ENCODE results near the gene TLL2.
A peak's percentile ranks its signal among the peaks of the same experiment; 100 is the strongest.
"Not testable (repeated sequence)": the region's sequence is repeated elsewhere in the genome, so short reads cannot be mapped to it uniquely, and the experiment has no call there.

The TLL2 gene

DNA sequence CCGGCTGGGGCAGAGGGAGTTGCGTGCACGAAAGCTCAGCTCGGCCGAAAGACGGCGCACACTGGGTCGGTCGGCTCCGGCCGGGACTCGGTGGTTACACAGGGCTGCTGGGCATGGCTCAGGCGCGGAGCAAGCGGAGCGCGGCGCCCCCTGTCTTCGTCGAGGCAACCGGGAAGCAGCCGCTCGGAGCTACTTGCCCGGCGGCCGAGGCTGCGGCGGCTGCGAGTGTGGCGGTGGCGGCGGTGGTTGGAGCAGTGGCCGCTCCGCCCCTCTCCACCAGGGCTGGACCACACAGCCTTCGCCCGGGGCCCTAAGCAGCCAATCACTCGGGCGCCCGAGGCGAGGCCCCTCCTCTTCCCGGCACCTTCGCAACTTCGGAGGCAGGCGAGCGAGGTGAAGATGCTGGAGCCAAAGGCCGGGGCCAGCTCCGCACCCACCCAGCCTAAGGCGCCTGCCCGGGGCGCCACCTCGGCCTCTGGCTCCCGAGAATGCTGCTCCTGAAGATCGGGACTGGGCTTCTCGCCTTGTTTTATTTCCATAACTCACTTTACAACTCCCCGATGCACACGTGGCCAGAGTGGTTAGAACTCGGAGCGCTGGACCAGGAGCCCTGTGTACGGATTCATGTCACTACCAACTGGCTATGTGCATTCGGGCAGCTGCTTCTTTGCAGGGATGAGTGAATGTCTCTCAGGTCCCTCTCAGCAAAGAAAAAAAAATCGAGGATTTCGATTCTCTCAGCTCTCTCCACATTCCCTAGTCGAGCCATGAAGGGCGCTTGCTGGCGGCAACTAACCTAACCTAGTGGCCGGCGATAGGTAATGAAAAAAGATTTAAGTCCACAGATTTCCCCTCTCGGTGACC, at the start of gene TLL2:
TLL2 (minus strand) TSS at position 229 of the 864 bp plus-strand sequence. CDS start 241 bp downstream, outside the sequence.
- H3K4me3 ChIP-seq (ENCODE audit: low read depth, low read length) = peak within 1 kb of the TSS; percentile 39

DNA sequence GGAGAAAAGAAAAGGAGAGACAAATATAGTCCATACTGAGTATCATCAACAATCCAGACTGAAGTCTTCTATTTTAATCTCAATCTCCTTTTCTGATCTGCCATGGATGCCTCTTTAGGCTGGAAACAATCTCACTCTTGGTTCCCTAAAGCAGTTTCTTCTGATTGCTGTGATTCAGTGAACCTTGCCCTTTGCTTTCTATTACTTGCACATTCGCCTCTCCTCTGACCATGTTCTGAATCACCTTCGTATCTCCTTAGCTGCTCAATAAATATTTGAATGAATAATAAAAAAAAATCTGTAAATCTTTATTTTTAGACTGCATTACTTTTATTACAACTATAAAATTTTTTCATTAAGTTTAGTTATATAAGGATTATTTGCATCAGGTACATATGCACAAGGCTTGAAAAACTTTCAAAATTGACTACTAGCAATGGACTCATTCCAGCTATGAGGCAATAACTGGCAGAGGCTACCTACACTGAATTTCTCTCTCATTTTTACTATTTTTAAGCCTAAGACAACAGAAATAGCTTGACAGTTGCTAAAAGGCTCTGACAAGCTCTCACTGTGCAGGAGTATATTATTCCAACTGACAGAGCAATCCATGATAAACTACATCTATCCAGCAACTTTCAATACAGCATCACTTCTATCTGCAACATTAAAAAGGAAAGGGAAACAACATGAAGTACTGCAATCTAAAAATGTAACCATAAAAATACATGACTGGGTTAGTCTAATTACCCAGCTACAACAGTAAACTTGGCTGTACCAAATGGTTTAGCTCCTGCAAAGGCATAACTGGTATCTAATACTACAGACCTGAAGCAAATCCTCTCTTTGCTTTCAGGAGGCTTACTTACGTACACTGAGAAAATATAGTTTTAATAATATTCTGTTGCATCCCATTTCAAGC, 47.5 kb upstream of the TLL2 start:
- H3K4me3 ChIP-seq (ENCODE audit: low read depth, low read length) = no peak overlapping the region

DNA sequence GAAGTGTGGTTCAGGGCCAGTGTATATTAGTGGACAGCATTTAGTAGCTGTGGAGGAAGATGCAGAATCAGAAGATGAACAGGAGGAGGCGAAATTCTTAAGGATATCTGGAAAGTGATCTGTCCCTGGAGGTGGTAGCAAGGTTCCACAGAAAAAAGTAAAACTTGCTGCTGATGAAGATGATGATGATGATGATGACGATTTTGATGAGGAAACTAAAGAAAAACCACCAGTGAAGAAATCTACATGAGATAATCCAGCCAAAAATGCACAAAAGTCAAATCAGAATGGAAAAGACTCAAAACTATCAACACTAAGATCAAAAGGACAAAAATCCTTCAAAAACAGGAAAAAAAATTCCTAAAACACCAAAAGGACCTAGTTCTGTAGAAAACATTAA, 46.8 kb upstream of the TLL2 start:
- no peak overlapping the region for H3K4me3 ChIP-seq (ENCODE audit: low read depth, low read length)

DNA sequence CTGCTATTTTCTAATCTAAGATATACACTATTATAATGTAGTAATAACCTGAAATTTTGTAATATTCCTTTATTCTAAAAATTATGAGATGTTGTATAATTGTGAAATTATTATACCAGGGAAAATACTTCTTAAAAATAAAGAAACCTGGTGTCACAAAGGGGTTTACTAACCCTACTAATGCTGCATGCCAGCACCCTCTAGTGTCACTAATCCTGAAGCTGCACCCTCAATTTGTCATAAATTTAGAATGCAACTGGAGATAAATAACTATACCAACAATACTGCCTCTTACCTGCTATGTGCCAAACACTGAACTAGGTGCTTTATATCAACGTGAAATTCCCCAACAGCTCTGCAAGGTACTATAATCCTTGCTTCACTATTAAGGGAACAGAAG, 42.3 kb upstream of the TLL2 start:
- H3K4me3 ChIP-seq (ENCODE audit: low read depth, low read length) = no peak overlapping the region

DNA sequence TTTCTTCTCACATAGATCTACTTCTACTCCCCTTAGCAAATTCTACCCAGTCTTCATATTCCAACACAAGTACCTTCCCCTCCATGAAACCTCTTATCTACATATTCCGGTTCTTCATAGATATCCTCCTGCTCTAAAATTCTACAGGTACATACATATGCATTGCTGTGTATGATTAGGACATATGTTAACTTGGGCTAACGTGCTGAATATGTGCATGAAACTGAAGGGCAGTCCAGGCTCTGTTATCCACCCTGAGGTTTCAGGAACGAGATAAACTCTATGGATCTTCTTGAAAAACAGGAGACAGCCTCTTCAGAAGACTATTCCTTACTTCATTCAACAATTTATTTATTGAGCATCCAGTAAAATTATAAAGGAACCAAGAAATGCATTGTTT, 41.6 kb upstream of the TLL2 start:
- H3K4me3 ChIP-seq (ENCODE audit: low read depth, low read length) = no peak overlapping the region

DNA sequence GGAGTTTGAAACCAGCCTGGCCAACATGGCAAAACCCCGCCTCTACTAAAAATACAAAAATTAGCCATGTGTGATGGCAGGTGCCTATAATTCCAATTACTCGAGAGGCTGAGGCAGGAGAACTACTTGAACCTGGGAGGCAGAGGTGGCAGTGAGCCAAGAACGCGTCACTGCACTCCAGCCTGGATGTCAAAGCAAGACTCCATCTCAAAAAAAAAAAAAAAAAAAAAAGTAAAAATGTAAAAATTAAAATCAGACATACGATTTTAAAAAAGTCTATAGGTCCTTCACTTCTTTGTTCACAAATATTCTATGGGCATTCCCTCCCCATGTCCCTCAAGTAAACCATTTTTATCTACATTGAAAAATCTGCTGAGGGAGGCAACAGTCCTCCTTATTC, 34.9 kb upstream of the TLL2 start:
- no peak overlapping the region for H3K4me3 ChIP-seq (ENCODE audit: low read depth, low read length)

DNA sequence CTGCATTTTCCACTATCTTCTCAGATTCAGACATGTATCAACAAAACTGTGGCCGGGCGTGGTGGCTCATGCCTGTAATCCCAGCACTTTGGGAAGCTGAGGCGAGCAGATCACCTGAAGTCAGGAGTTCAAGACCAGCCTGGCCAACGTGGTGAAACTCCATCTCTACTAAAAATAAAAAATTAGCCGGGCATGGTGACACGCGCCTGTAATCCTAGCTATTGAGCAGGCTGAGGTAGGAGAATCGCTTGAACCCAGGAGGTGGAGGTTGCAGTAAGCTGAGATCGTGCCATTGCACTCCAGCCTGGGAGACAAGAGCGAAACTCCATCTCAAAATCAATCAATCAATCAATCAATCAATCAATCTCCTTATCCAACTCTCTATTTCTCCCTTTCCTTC, 31.8 kb upstream of the TLL2 start:
- not testable (repeated sequence) for H3K4me3 ChIP-seq (ENCODE audit: low read depth, low read length)

DNA sequence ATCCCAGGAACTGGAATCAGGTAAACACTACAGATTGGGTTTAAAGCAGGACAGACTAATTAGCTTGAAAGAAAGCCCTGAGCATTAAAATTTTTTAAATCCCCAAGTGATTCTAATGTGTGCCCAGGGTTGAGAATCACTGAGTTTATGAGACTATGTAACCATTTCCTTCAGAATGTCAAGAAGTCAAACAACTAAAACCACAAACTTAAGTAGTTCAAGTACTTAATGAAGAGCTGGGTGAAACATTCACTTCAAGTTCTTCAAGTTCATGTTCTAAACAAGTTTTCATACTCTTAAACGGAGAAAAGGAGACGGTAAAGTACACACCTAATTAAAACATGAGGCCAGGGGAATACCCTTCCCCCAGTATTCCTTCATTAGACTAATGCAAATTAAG, 28.2 kb upstream of the TLL2 start:
- H3K4me3 ChIP-seq (ENCODE audit: low read depth, low read length) = no peak overlapping the region

DNA sequence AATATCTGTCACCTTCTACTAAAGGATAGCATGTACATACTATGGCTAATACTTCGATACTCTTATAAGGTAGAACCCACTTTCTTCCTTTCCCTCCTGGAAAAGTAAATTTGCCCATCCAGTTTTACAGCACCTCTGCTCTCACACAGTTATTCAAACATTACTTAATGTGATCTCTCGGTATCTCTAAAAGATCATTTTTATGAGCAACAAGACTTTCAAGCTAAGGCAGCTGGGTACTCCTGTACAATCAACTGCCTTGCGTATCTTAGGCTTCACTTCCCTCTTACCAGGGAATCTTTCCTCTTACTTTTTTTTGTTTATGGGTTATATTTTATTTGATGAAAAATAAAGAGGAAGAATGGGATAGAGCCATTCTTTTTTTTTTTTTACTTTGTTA, 26.5 kb upstream of the TLL2 start:
- no peak overlapping the region for H3K4me3 ChIP-seq (ENCODE audit: low read depth, low read length)

DNA sequence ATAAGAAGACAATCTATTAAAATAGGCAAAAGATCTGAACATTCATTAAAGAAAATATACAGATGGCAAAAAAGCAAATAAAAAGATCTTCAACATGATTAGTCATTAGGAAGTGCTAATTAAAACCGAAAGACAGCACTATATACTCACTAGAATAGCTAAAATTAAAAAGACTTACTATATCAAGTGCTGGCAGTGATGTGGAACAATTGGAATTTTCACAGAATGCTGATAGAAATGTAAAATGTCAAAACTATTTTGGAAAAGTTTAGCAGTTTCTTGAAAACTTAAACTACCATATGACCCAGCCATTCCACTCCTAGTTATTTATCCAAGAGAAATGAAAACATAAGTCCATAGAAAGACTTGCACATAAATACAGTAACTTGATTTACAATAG, 25.0 kb upstream of the TLL2 start:
- H3K4me3 ChIP-seq (ENCODE audit: low read depth, low read length) = no peak overlapping the region

DNA sequence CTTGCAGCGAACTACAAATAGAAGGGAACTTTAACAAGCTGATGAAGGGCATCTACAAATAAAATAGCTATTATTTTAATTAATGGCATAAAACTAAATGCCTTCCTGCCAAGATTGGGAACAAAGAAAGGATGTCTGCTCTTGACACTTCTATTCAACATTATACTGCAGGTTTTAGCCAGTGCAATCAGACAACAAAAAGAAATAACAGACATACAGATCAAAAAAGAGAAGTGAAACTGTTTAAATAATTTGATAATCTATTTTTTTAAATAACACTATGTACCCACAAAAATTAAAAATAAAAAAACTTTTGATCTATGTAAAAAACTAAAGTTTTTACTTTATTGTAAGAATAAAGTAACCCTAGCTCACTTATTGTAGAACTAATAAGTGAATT, 22.4 kb upstream of the TLL2 start:
- no peak overlapping the region for H3K4me3 ChIP-seq (ENCODE audit: low read depth, low read length)

DNA sequence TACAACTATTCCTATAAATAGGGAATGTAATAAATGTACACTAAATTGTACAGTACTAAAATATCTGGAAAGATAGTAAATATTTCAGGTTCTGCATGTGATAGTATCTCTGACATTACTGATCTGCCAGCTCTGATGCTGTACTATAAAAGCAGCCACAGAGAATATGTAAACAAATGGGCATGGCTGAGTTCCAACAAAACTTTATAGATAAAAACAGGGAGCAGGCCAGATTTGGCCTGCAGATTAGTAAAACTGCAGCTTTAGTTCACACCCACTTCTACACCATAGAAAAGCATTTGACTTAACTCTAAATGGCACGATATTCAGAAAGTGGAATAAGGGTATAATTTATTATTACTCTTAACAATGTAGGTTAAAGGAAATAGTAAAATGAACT, 18.8 kb upstream of the TLL2 start:
- no peak overlapping the region for H3K4me3 ChIP-seq (ENCODE audit: low read depth, low read length)

DNA sequence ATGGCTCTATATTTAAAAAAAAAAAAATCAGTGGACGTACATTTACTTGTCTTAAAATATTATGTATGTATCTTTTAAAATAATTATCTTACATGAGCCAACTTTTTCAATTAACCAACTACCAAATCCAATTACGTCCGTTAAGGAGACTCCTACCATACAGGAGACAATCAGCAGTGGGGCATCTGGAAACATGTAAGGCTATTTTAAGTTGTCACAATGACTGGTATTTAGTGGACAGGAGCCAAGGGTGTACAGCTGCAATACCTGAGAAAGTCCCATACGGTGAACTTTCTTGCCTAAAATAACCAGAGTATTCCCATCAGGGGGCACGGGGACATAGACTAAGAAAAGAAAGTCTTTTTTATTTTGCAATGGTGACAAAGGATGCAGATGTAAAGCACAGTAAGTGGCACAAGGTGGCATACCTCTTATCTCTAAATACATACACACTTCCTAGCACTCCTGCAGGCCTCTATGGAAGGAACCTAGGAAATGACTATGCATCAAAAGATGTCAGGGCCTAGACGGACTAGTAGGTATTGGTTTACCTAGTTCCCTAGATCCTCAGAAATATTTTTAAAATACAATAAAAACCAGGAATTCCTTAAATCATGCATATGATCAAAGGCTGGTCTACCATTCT, 16.0 kb upstream of the TLL2 start:
- H3K4me3 ChIP-seq (ENCODE audit: low read depth, low read length) = no peak overlapping the region

DNA sequence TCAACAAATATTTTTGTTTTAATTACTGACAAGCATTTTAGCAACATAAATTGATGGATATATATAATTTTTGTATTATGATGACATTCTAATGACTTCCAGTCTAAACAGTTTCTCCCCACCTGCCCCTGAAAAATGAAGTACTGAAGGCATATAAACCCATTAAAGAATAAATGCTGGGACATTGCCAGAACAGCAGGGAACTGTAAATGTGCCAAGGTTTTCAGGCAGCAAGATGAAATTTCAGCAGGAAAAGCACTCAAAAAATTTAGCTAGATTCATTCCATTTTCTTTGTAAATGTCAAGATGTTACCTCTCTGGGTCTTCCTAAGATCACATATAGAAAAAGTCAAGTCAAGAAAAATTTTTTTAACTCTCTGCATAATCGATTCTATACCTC, 11.0 kb upstream of the TLL2 start:
- no peak overlapping the region for H3K4me3 ChIP-seq (ENCODE audit: low read depth, low read length)

DNA sequence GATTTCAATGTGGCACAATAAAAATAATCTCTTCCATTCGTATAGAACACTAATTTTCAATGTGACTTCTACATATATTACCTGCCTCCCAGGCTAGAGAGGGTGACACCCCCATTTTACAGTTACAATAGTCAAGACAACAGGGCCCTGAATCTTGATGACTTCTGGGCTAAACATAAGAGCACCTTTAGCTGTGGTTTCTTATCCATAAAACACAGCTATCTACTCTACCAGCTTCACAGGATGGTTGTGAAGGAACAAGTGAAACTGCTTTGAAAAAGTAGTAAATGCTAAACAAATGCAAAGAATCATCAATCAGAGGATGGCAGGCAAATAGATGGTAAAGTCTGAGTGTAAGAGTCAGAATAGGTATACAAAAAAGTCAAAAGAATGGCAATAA, 3.6 kb upstream of the TLL2 start:
- H3K4me3 ChIP-seq (ENCODE audit: low read depth, low read length) = no peak overlapping the region

DNA sequence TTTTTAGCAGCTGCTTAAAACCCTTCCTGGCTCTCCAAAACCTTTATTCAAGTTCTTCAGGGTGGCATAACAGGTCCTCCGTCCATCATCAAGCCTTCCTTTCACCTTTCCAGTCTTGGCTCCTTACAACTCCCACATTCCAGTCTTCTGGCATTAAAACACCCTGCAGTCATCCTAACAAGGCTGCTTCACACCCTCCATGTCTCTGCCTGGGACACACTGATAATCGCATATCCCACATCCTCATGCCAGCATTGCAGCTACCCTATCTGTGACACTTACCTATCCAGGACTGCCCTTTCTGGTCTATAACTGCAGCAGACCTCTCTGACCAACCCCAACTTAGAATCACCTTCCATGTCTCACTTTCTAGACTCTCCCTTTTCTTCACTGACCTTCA, 2.6 kb upstream of the TLL2 start:
- H3K4me3 ChIP-seq (ENCODE audit: low read depth, low read length) = no peak overlapping the region

DNA sequence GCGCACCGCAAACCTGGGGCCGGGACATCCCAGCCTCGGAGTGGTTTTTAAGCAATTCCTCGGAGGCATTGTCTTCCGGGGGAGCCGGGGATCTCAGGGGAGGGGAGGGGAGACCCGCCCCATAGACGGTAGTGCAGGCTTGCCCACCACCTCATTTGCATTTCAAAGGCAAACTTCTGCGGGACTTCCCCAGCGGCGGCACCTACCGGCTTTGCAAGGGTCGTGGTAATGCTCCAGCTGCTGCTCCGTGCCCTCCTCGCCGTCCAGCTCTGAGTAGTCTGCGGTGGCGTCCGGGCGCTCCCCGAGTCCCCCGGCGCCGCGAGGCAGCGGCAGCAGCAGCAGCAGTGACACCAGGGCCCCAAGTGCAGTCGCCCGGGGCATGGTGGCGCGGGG, 425 bp downstream of the TLL2 start:
- peak overlapping the region; percentile 39 for H3K4me3 ChIP-seq (ENCODE audit: low read depth, low read length)

DNA sequence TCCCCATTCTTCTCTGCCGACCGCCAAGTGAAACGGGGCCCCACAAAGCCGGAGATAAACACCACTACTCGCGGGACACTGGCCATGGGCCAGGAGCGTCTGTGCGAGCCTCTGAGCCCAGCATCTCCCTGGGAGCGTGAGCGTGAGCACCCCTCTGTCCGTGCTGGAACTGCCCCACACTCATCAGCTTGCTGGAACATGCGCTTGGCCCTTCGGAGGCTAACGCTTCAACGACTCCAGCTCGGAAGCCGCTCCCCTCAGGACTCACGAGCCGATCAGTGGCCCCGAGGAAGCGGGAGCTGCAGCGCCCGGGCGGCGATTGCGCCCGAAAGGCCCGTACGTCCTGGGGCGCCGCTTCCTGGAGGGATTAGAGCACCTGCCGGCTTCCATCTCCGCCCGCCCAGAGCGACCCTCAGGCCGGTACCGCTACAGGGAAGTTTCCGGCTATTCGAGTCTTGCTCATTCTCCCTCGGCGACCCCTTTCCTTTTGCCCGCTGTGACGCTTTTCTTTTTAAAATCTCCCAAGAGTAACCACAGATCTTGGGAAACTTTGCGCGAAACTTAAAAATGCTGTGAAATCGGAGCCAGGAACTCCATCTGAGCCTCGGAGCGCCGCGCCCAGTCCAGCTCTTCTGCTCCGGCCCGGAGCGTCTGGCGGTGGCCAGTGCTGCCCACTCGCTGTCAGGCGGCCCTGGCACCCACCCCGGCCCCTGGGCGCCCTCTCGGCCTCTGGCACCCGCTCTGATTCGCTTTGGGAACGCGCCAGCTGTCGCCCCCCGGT, 1.0 kb downstream of the TLL2 start:
- H3K4me3 ChIP-seq (ENCODE audit: low read depth, low read length) = peak overlapping the region; percentile 39

DNA sequence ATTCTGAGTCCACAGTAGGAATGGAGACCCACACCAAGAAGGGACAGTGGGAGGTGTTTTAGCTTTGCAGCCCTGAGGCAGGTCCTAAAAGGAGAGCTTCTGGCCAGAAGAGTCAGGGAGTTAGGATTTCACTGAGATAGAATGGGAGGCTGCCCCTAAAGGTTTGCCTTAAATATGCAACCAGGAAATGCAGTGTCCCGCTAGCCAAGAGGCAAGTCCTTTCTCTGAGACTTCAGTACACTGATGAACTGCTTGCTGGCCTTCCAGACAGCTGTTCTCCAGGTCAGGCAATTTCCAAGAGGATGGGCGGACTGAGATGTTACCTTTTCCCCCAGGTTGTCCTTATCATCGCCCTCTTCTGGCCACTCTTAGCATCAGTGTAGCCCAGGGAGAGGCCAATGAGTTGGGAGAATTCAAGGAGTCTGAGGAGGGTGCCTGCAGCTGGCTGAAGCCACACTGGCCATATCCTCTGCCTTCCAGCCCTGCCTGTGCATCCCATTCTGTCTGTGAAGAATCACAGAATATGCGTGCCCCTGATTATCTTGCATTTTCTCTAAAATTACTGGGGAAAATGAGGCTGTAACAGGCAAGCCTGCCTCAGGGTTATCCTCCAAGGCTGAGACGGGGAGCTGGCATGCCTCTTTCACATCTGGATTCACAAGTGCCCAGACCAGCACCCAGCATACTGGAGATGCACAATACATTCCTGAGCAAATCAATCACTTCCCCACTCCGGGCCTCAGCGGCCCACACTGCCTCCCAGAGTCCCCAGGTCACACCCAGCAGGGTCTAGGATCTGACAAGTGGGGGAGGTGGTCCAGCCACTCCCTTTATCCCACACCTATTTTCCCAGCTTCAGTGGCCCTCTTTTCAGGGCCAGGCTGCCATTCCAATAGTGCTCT, 2.4 kb downstream of the TLL2 start:
- no peak overlapping the region for H3K4me3 ChIP-seq (ENCODE audit: low read depth, low read length)

Data from iPS-11a (cell line).